ENCODE measurements around the gene TEX9.

The TEX9 gene

DNA sequence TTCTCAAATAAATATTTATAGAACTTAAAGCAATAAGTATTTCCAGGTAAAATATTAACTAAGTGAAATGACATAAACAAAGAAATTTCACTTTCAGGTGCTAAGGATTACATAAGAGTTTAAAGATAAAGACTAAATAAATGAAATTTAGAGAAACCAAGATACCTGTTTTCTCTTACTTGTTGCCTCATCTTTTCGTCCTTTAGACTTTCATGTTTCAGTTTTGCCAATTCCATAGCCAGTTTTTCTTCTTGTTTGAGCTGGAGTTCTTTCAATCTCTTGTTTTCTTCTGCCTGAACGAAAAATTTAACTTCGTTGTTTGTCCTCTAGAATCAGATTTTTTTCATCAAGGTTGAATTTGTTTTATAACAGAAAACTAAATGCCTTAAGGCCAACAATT is 91.0 kb downstream of the TEX9 start:
- DNase-seq = no peak

DNA sequence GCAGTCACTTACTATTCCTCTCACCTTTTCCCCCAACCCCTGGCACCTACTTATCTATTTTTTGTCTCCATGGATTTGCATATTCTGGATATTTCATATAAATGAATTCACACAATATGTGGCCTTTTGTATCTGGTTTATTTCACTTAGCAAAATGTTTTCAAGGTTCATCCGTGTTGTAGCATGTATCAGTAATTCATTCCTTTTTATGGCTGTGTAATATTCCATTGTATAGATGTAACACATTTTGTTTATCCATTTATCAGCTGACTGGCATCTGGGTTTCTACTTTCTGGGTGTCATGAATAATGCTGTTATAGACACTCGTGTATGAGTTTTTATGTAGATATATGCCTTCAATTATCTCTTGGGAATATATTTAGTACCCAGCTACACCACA is 93.9 kb downstream of the TEX9 start:
- no peak for DNase-seq

DNA sequence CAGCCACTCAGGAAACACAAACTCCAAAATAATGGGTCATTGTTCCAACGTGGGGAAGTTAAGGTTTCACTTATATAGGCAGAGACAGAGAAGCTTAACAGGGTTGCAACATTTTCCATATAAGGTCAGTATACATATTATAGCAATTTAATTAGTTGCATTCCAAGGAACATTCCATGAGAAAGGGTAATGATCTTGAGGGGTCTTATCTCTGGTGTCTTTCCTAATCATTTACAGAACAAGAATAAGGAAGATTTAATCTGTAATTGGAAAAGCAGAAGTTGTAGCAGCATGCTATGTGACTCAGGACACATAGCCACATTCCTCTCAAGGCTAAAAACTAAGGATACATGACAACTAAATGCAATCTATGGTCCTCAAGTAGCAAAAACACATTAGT is 94.8 kb downstream of the TEX9 start:
- DNase-seq = no peak

DNA sequence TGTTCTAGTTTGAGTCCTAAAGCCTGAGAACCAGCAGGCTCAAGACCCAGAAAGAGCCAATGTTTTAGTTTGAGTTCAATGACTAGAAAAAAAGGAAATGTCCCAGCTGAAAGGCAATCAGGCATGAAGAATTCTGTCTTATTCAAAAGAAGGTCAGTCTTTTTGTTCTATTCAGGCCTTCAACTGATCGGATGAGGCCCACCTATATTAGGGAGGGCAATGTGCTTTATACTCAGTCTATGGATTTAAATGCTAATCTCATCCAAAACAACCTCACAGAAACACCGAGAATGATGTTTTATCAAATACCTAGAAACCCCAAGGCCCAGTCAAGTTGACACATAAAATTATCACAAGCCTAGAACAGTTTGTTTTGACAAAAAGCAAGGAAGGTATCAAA is 95.7 kb downstream of the TEX9 start:
- no peak for DNase-seq

DNA sequence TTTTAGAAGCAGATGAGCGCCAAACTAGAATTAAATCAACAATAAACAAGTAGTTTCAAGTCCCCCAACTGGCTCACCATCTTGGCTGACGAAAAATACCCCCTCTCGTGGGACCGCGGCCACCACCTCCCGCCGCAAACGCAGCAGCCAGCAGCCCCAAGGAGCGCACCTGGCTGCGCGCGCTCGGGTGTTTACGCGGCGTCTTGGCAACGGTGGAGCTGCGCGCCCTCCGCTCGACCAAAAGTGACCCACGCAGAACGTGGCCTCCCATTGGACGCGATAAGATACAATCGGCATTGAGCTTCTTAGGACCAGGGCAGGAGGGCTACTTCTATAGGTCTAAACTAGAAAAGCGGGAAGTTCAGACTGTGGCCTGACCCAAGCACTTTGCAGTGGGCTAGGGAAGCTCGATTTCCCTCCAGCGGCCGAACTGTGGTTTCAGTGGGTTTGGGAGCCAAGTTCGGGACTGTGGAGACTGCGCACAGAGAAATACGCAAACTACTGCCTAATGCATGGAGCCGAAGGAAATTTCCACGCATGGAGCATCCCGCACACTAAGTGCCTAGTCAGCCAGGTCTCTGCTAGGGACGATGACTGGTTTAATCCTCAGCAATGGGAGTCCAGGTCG is 99.8 kb downstream of the TEX9 start, which contains the start of gene MNS1:
TSS of gene MNS1 (minus strand) at position 245 of the 628 bp plus-strand sequence. CDS start at position 80, 165 bp downstream.
- DNase-seq = peak; percentile 97

DNA sequence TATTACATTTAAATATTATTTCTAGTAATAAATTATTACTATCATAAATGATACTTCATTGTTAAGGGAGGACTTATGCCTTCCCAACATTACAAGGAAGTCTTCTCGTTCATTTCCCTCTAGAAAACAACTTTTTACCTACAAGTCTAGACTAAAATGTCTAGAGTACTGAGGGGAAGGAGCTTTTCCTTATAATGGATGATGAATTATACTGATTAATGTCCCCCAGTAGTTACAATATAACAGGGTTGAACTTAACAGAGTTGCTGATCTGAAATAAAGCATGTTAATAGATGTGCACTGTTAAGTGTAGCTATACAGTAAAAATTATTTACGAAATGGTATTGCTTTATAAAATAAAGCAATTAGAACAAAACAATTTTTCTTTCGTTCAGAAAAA is 102.4 kb downstream of the TEX9 start:
- no peak for DNase-seq

DNA sequence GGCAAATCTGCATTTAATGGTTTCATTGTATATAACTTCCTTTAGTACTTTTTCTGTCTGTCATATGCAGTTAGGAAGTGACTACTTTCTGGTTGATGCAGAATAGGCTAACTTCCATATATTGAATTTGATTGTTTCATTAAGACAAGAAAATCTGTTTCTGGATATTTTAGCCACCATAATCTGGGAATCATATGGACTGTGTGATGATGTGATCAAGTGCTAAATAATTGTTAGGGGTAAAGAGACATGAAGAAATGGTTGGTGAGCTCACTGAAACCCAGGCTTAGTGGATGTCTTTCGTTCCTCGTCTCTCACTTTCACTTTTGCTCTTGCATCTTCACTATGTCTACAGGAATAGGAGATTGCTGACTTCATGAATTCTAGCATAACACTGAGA is 103.2 kb downstream of the TEX9 start:
- DNase-seq = no peak

DNA sequence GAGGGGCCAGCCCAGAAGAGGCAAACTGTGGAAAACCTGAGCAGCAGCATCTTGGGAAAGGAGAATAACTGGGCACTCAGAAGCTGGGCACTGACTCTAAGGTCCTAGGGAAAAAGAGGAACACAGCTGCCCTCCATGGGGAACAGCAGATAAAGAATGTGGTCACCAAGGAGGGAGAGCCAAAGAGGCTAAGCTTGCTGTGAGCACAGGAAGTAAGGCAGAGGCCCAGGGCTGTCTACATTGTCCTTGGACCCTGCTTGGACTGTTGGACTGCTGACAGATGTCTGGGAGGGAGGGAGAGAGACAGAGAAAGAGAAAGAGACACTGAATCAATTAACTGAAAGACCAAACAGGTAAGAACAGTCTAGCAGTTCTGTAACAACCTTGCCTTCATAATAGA is 104.3 kb downstream of the TEX9 start:
- peak; percentile 3 for DNase-seq

DNA sequence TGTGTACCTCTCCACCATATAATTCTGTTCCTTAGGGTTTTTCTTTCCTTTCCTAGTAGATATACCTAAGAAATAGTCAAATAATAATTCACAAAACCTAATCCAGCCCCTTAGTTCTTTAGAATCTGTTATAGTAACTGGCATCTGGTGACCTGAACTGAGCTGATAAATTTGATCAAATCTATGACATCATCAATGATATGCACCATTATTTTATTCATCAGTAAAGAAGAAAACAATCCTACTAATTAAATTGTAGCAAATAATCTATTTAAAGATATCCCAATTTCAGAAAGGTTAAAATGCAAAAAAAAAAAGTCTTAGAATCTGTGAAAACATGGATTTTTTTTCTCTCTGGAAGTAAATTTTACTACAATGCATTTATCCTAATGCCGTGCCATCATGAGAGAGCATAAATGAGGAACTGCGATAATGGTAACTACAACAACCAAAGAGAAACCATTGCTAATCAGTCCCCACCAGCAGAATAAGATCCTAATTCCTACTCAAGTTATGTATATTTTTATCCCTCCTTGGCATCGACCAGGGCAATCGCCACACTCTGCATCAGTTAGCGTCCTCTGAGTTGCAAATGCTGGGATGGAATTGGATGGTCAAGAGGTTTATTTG is 106.3 kb downstream of the TEX9 start:
- DNase-seq = no peak

DNA sequence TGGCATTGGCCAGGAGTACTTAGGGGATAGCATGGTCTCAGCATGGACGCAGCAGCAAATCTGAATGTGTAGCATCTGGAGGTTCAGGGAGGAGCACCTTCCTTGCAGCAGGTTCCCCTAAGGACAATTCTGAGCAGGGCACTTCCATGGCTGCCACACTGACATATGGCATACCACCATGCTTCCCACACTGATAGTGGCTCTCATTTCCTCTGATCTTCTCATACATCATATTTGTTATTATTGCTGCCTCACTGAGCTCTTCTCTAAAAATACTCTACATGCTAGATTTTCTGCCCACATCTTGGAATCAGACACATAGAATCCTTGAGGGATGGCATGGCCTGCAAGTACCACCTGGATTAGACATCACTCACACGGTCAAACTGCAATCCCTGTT is 107.1 kb downstream of the TEX9 start:
- peak; percentile 38 for DNase-seq

DNA sequence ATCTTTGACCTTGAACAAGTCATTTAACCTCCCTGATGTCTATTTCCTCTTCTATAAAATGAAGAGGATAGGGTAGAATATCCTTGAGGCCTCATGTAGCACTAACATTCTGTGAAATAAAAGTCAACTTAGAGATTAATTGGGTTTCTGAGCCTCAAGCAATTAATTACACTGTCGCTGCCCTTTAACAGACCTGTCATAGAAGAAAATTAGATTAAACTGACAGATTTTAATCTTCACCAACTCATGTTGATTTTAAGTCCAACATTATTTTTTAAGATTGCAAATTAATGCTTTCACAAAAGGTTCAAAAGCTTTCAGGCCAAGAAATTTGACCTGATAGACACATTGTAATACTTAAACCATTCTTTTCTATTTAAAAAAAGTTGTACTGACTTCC is 107.8 kb downstream of the TEX9 start:
- peak; percentile 58 for DNase-seq

DNA sequence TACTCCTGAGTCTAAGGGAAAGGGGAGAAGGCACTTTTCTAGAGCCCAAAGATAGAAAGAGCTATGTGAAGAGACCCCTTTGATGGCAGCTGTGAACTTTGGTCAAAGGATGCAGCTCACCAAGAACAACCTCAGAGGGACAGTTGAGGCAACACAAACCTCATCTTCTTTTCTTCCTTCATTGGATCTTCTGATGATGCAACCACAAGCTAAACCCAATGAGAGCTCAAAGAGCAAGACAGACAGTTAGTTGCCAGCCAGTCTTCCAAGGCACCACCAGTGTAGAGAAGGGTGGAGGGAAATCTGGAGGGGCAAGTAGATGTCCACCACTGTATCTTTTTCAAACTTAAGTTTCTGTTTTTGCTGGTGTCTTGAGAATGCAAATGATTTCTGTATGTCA is 110.1 kb downstream of the TEX9 start:
- no peak for DNase-seq
